Neural progenitor cell (in vitro differentiated cells): ENCODE data around the gene TAP2. TPM values are rescaled to one million over a fixed set of nuclear protein-coding genes. Genes with fewer than 3 reads are reported as not detected.

Source experiments
- DNase-seq: peaks from one replicate; pipeline ENCODE4 v3.0.0-alpha.2; 2016; ENCODE audit warnings: low spot score
- H2AFZ ChIP-seq: fragments of 200-600 bp; sonication (generic); replicated peaks from 2 replicates; pipeline ENCODE4 v1.6.1; 2016; ENCODE audit warnings: antibody characterized with exemption
- H3F3A ChIP-seq: fragments of 200-600 bp; sonication (generic); 2 replicates; pipeline ENCODE4 v1.6.1; 2016; ENCODE audit warnings: antibody characterized with exemption, low read depth
- H3K27ac ChIP-seq: fragments of 200-600 bp; sonication (generic); 2 replicates; pipeline ENCODE4 v1.5.1; 2016; ENCODE audit warnings: mild to moderate bottlenecking
- H3K27me3 ChIP-seq: fragments of 200-600 bp; sonication (generic); 2 replicates; pipeline ENCODE4 v1.6.1; 2016; ENCODE audit warnings: mild to moderate bottlenecking, moderate library complexity
- H3K36me3 ChIP-seq: fragments of 200-600 bp; sonication (generic); 2 replicates; pipeline ENCODE4 v1.5.1; 2016
- H3K4me1 ChIP-seq: fragments of 200-600 bp; sonication (generic); 2 replicates; pipeline ENCODE4 v1.6.1; 2016; ENCODE audit warnings: mixed run types
- H3K4me2 ChIP-seq: fragments of 200-600 bp; sonication (generic); 2 replicates; pipeline ENCODE4 v1.6.1; 2016
- H3K4me3 ChIP-seq: fragments of 200-600 bp; sonication (generic); 2 replicates; pipeline ENCODE4 v1.5.1; 2016
- H3K79me2 ChIP-seq: fragments of 200-600 bp; sonication (generic); 2 replicates; pipeline ENCODE4 v1.6.1; 2016; ENCODE audit warnings: low read depth
- H3K9ac ChIP-seq: fragments of 200-600 bp; sonication (generic); 2 replicates; pipeline ENCODE4 v1.6.1; 2016
- H3K9me3 ChIP-seq: fragments of 200-600 bp; sonication (generic); 2 replicates; pipeline ENCODE4 v1.5.1; 2016; ENCODE audit warnings: low read depth
- H4K20me1 ChIP-seq: fragments of 200-600 bp; sonication (generic); 2 replicates; pipeline ENCODE4 v1.6.1; 2016; ENCODE audit warnings: low read depth
- H3K27ac Mint-ChIP-seq: 3 replicates; pipeline ENCODE4 v1.8.0; 2021; ENCODE audit warnings: mixed read lengths
- H3K27me3 Mint-ChIP-seq: 2 replicates; pipeline ENCODE4 v1.8.0; 2022; ENCODE audit warnings: low read depth, mild to moderate bottlenecking, inconsistent platforms, moderate library complexity, mixed read lengths; ENCODE audit not compliant: insufficient read depth
- H3K36me3 Mint-ChIP-seq: 3 replicates; pipeline ENCODE4 v1.8.0; 2021; ENCODE audit warnings: mixed read lengths
- H3K4me1 Mint-ChIP-seq: 3 replicates; pipeline ENCODE4 v1.8.0; 2021; ENCODE audit warnings: mixed read lengths
- H3K4me3 Mint-ChIP-seq: 3 replicates; pipeline ENCODE4 v1.8.0; 2021; ENCODE audit warnings: mild to moderate bottlenecking, moderate library complexity, mixed read lengths
- H3K9me3 Mint-ChIP-seq: 3 replicates; pipeline ENCODE4 v1.8.0; 2020; ENCODE audit warnings: mixed read lengths
- EZH2 ChIP-seq: fragments of 200-600 bp; sonication (generic); IDR thresholded peaks from 2 replicates; pipeline ENCODE4 v1.6.1; 2017; ENCODE audit warnings: antibody characterized with exemption, mild to moderate bottlenecking, moderate library complexity
- EZH2phosphoT487 ChIP-seq: fragments of 200-600 bp; sonication (generic); IDR thresholded peaks from 2 replicates; pipeline ENCODE4 v1.6.1; 2017; ENCODE audit warnings: antibody characterized with exemption
- total RNA-seq: library from RNA; depleted of rRNA; stranded (reverse); fragments of >200 nt; gene quantifications from 2 replicates; pipeline ENCODE4 v1.2.3, GENCODE V29; 2015; ENCODE audit warnings: low replicate concordance
- TF ChIP-seq, protein P1 (sequence below): fragments of 200-600 bp; sonication (generic); IDR thresholded peaks from 2 replicates; pipeline ENCODE4 v1.5.1; 2017; ENCODE audit warnings: antibody characterized with exemption, mild to moderate bottlenecking

TAP2 gene
- total RNA-seq, 1 donor from 2014 or later = 2.9 TPM

DNA sequence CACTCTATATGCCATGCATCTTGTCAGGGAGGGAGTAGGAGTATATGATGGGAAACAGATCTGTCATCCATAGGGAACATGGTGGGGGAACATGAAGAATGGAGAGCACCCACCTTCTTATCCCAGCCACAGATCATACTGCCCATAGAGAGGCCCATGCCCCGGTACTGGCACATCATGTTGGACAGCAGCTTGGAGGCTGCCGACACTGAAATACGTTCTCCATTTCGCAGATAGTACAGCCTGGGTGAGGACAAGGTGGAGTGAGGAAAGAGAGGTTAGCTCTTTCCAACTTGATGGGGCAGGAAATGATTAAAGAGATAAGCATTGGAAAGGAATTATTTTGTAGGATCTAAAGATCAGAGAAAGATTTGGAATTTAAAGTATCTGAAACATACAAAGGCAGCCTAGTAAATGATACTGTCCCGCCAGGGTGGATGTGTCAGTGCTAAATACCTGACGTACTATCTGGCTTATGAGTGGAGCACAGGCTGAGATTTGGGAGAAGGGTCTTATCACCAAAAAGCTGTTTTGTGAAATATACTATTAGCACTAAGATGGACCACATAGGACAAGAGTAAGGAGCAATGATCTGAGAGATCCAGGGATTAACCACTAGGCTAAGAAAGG lies 3.6 kb upstream of the TAP2 start:
- Mint-ChIP-seq H3K4me3 (peak overlapping the region; percentile 31), H3K9me3 (no peaks in the 10 kb centered on the region), H3K36me3 (no peaks in the 10 kb centered on the region), H3K4me1 (peaks cover 16% of the 10 kb centered on the region), H3K27ac (no peak overlapping the region), H3K27me3 (peaks cover 50% of the 10 kb centered on the region)
- Histone ChIP-seq H3K36me3 (no peaks in the 10 kb centered on the region), H3K27ac (no peak overlapping the region), H3K4me3 (no peak overlapping the region), H3K27me3 (peaks cover 56% of the 10 kb centered on the region), H3F3A (peaks cover 5% of the 10 kb centered on the region), H3K9ac (no peak overlapping the region), H3K79me2 (no peaks in the 10 kb centered on the region), H2AFZ (no peak overlapping the region), H3K4me1 (peaks cover 8% of the 10 kb centered on the region), H3K4me2 (no peak overlapping the region), H3K9me3 (no peaks in the 10 kb centered on the region), H4K20me1 (no peaks in the 10 kb centered on the region)
- DNase-seq = no peak
- TF ChIP-seq EZH2phosphoT487 = no peak
- TF ChIP-seq, protein P1, sequence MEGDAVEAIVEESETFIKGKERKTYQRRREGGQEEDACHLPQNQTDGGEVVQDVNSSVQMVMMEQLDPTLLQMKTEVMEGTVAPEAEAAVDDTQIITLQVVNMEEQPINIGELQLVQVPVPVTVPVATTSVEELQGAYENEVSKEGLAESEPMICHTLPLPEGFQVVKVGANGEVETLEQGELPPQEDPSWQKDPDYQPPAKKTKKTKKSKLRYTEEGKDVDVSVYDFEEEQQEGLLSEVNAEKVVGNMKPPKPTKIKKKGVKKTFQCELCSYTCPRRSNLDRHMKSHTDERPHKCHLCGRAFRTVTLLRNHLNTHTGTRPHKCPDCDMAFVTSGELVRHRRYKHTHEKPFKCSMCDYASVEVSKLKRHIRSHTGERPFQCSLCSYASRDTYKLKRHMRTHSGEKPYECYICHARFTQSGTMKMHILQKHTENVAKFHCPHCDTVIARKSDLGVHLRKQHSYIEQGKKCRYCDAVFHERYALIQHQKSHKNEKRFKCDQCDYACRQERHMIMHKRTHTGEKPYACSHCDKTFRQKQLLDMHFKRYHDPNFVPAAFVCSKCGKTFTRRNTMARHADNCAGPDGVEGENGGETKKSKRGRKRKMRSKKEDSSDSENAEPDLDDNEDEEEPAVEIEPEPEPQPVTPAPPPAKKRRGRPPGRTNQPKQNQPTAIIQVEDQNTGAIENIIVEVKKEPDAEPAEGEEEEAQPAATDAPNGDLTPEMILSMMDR = no peak
- TF ChIP-seq EZH2 = no peak

GRCh38 chr6:32840604-32841246 lies 2.2 kb upstream of the TAP2 start:
- H3K4me1 ChIP-seq = peaks cover 8% of the 10 kb centered on the region
- H3K4me3 ChIP-seq = no peak overlapping the region
- TF ChIP-seq, protein P1 = no peak
- TF ChIP-seq EZH2 (no peak), EZH2phosphoT487 (no peak)
- H3K9me3 ChIP-seq = no peaks in the 10 kb centered on the region
- H3K27ac Mint-ChIP-seq = no peak overlapping the region
- H3K9ac ChIP-seq = no peak overlapping the region
- H3K27ac ChIP-seq = no peak overlapping the region
- H3K4me2 ChIP-seq = no peak overlapping the region
- H3K36me3 Mint-ChIP-seq = no peaks in the 10 kb centered on the region
- peaks cover 54% of the 10 kb centered on the region for H3K27me3 ChIP-seq
- no peaks in the 10 kb centered on the region for H3K36me3 ChIP-seq
- H3F3A ChIP-seq = peaks cover 5% of the 10 kb centered on the region
- DNase-seq = no peak
- peaks cover 44% of the 10 kb centered on the region for H3K27me3 Mint-ChIP-seq
- H4K20me1 ChIP-seq = no peaks in the 10 kb centered on the region
- no peaks in the 10 kb centered on the region for H3K9me3 Mint-ChIP-seq
- peaks cover 17% of the 10 kb centered on the region for H3K4me1 Mint-ChIP-seq
- H2AFZ ChIP-seq = no peak overlapping the region
- no peaks in the 10 kb centered on the region for H3K79me2 ChIP-seq
- H3K4me3 Mint-ChIP-seq = no peak overlapping the region

- no peak overlapping the region for H3K9ac ChIP-seq
- DNase-seq = no peak
- no peak overlapping the region for H2AFZ ChIP-seq
- Mint-ChIP-seq H3K9me3 (no peaks in the 10 kb centered on the region), H3K27ac (no peak overlapping the region), H3K4me3 (no peak overlapping the region), H3K4me1 (peaks cover 12% of the 10 kb centered on the region), H3K36me3 (no peaks in the 10 kb centered on the region), H3K27me3 (peaks cover 37% of the 10 kb centered on the region)
- no peak overlapping the region for H3K27ac ChIP-seq
- H3K79me2 ChIP-seq = no peaks in the 10 kb centered on the region
- H3K4me1 ChIP-seq = peaks cover 5% of the 10 kb centered on the region
- no peak overlapping the region for H3K4me2 ChIP-seq
- TF ChIP-seq EZH2phosphoT487 (no peak), EZH2 (no peak)
- TF ChIP-seq, protein P1 = no peak
- no peaks in the 10 kb centered on the region for H3K9me3 ChIP-seq
- H4K20me1 ChIP-seq = no peaks in the 10 kb centered on the region
- H3K36me3 ChIP-seq = no peaks in the 10 kb centered on the region
- peaks cover 44% of the 10 kb centered on the region for H3K27me3 ChIP-seq
- H3F3A ChIP-seq = peaks cover 5% of the 10 kb centered on the region
- H3K4me3 ChIP-seq = no peak overlapping the region
Observed at GRCh38 chr6:32839356-32839755, 817 bp upstream of the TAP2 start.
